ENCODE data around the gene LCN12.
"Not testable (repeated sequence)": the region's sequence is repeated elsewhere in the genome, so short reads cannot be mapped to it uniquely, and the experiment has no call there.

LCN12 gene

DNA sequence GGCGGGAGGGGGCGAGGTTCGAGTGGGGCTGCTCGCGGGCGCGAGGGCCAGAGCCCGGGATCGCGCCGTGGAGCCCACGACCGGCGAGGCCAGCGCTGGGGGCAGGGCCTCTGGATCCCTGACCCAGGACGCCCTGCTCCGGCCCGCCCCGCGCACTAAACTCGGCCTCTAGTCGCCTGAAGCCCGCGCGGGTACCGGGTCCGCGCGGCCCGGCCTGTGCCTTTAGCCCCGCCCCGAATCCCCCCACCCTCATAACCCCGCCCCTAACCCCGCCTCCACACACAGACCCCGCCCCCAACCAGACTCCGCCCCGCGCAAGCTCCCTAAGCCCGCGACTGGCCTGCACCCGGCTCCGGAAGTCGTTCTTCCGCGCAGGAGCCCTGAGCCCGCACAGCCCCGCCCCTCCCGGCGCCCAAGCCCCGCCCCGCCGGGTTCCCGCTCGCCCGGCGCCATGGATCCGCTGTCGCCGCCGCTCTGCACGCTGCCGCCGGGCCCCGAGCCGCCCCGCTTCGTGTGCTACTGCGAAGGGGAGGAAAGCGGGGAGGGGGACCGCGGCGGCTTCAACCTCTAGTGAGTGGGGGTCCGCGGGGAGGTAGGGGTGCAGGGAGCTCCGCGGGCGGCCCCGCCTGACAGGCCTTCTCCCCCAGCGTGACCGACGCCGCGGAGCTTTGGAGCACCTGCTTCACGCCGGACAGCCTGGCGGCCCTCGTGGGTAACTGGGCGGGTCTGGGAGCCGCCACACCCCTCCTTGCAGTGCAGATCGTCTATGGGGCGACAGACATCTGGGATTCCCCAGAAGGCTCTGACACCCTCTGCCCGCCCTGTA lies 40.1 kb downstream of the LCN12 start, which contains the start of gene PAXX:
Gene PAXX, plus strand, starts transcription at position 430 of the 826 bp plus-strand sequence. Its CDS starts 22 bp downstream, at position 452.
- DNase-seq: peak; percentile 99

DNA sequence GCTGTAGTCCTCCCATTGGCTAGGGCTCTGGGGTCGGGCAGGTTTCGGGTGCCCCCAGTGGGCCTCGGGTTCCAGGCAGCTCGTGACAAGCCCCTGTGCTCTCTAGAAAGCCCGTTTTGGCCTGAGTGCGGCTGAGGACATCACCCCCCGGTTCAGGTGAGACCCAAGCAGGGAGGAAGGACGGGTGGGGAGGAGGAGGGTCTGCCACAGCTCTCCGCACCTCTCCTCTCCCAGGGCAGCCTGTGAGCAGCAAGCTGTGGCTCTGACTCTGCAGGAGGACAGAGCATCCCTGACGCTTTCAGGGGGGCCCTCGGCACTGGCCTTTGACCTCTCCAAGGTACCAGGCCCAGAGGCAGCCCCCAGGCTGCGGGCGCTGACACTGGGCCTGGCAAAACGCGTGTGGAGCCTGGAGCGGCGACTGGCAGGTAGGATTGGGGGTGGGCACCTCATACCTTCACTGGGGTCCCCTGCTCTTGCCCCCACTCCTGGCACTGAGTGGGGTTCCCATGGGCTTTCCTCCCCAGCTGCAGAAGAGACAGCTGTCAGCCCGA lies 40.8 kb downstream of the LCN12 start:
- no peak for DNase-seq

DNA sequence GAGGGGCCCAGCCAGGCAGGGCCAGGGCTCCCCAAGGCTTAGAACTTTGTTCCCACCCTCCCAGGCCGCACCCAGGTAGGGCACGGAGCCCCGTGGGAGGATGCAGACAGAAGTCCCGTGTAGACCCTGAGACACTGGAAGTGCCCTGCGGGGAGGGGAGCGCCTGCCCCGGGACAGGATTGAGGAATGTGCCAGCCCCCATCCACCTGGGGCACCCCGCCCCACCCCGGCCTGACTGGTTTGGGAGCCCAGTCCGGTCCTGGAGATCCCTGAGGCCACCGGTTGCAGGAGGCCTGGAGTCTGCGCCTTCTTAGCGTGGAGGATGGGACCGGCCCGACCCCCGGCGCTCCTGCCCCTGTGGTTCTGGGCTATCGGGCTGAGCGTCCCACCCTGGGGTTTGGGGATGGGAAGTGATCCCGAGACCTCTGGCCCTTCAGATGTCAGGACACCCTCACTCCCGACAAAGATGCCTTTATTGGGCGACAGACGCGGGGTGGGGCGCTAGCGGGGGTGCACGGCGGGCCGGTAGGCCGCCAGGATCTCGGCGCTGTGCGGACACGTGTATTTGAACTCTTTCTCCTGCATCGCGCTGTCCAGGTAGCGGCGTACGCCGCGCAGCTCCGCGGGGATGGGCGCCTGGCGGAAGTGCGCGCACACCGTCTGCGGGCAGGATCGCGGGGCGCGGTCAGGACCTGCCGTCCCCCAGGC lies 42.3 kb downstream of the LCN12 start:
- DNase-seq: no peak

DNA sequence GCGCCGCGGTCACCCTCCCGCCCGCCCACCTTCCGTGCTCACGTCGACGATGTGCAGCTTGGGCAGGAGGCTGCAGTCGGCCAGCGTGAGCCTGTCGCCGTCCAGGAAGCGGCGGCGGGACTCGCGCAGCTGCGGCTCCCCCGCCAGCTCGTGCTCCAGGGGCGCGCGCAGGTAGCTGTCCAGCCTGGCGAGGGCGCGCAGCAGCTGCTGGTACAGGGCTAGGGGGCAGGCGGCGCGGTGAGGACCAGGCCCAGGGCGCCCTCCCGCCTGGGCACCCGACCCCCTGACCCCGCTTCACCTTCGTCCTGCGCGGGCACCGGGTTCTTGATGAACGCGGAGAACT lies 42.8 kb downstream of the LCN12 start:
- DNase-seq: no peak

DNA sequence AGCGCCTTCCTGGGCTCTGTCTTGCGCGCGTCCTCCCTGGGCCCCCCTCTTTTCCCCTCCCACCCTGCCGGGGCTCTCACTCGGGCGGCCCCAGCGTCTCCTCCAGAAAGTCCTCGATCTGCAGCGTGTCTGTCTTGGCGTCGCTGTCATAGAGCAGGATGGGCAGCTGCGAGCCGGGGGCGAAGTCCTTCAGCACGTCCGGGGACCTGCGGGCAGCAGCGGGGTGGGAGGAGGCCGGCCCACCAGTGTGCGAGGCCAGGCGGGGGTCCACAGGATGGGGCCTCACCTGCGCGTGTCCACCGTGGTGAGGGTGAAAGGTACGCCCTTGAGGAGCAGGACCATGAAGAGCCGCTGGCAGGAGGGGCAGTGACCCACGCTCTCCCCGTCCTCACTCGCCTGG lies 43.3 kb downstream of the LCN12 start:
- no peak for DNase-seq

DNA sequence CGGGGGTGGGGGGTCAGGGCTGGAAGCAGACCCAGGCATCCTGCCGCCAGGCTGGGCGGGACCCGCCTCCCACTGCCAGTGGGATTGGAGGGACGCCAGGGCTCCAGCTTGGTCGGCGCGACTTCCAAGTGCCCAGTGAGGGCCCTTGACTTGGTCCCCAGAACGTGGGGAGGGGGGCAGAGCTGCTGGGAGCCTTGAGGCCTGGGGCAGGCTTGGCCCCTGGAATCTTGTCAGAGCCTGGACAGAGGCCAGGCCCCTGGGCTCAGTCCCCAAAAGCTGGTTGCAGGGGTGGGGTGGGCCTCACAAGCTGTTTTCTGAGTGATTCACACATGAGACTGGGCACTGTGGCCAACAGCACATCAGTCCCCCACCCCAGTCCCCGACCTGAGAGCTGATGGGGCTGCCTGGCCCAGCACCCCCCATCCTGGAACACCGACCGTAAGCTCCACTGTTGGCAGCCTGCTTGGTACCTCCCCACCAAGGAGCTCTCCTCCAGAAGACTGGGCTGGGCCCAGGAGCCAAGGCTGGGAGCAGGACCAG lies 43.8 kb downstream of the LCN12 start:
- DNase-seq: peak; percentile 80

DNA sequence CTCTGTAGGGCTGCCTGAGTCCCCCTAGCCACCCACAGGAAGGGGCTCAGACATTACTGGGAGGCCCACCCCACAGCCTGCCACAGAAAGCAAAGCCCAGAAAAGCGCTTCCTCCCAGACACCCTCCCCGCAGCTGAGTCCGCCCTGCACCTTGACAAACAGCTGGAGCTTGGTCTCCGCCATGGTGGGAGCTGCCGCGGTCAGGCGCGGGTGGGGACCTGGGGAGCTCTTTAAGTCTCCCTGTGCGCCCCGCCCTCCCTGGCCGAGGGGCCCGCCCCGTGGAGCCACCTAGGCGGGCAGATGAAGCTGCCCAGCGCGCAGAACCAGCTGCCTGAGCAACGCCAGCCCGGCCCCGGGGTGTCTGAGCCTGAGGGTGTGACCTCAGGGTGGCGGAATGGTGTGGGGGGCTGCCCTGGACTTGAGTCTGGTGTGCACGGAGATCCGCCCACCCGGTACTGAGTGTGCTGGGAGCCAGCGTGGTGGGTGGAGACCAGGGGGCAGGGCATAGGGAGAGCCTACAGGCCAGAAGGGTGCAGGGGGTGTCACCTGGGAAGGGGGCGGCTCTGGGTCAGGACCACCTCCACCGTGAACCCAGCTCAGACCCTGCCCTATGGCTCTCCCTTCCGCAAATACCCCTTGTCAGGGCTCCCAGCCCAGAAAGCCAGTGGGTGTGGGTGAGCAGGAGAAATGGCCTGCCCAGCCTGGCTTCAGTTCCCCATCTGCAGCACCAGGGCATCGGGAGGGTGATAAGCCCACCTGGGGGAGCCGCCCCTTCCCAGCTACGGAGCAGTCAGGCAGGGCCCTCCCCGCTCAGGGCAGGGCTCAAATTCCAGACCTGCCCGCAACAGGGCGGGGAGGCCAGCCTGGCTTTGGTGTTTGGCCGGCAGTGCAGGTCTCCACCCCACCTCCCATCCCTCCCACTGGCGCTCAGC lies 44.6 kb downstream of the LCN12 start, which contains the start of gene CLIC3:
Gene CLIC3, minus strand, starts transcription at position 208 of the 932 bp plus-strand sequence. Its CDS starts 25 bp downstream, at position 183.
- peak; percentile 82 for DNase-seq

DNA sequence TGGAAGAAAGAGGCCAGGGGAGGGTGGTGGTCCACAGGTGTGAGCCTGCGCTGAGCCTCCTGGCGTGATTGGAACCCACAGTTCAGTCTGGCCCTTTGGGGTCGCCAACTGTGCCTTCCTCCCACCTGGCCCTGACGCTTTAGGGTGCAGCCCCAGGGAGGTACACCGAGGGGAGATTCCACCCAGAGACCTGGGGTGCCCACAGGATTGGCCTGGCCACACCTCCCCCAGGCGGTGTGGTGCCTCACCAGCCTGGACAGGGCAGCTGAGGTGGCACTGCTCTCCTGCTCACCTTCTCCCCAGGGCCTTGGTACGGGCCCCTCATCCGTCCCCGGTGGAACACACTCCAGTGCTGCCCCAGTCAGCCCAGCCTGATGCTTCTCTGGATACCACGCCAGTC lies 45.3 kb downstream of the LCN12 start:
- DNase-seq: no peak

DNA sequence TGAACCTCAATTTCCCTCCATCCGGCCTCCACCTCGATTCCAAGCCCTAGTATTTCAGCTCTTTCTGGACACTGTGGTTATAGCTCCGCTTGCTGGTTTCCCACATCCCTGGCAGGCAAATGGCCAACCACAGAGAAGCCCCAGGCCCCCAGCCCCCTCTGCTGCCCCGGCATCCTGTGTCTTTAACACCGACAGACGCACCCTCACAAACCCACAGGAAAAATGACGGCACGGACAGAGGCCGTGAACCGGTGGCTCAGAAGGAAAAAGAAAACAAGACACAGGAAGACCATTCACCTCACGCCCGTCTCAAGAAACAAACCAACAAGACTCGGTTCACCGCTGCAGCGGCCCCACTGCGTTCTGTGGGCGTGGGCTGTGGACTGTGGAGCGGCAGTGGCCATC lies 45.8 kb downstream of the LCN12 start:
- no peak for DNase-seq

DNA sequence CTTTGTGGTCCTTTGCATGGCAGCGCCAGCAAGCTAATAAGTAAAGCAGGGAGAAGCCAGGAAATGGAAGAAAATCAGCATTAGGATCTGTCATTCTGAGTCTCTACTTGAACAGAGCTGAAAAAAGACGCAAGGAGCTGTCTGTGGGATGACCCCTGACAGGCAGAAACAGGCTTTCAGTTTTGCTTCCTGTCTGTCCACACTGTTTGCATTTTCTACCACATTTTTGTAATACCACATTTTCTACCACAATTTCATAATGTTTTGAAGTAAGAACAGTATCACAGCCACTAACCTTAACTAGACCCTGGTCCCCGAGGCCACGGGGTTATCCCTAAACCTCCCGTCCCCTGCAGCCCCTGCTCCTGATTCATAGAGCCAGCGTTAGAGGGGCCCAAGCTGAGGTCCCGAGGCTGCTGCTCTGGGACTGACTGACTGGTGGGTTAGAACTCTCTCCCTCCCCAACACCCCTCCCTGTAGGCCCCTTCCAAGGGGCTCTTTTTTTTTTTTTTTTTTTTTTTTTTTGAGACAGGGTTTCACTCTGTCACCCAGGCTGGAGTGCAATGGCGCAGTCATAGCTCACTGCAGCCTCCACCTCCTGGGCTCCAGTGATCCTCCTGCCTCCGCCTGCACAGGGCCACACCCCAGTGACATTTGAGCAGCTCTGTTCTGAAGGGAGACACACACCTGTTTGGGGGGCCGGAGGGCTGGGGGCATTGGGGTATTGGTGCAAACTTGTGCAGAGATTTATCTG lies 48.3 kb downstream of the LCN12 start:
- no peak for DNase-seq

DNA sequence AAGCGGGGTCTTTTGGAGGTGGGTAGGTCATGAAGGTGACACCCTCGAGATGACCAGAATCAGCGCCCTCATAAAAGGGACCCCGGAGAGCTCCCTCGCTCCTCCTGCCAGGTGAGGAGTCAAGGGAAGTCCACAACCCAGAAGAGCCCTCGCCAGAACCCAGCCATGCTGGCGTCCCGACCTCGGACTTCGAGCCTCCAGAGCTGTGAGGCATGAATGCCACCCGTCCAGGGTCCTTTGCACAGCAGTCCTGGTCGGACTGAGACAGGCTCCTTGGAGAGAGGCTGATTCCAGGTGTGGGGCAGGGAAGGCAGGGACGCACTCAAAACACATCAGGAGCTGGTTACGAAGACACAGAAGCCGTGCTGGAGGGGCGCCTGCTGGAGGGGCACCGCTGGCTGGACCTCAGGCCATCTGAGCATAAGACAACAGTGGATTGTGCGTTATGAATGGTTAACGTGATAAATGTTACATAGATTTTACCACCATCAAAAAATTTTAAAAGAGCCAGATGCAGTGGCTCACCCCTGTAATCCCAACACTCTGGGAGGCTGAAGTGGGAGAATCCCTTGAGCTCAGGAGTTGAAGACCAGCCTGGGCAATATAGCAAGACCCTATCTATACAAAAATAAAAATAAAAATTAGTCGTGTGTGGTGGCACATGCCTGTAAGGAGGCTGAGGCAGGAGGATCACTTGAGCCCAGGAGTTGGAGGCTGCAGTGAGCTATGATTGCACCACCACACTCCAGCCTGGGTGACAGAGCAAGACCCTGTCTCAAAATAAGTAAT lies 50.0 kb downstream of the LCN12 start:
- no peak for DNase-seq

DNA sequence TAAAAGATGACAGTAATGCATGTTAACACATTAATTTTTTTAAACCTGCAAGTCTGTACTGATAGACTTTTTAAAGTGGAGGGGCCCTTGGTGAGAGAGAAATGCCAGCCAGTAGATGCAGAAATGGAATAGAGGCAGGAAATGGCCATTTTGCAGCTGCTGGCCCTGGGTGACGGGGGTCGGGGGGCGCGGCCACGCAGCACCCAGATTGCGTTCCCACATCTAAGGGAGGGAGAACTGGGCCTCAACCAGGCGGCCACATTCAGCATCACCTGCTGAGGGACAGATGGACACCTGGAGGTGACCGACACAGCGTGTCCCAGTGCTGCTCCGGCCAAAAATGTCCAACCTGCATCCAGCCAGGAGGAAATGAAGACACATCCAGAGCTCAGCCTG lies 50.6 kb downstream of the LCN12 start:
- DNase-seq: no peak

DNA sequence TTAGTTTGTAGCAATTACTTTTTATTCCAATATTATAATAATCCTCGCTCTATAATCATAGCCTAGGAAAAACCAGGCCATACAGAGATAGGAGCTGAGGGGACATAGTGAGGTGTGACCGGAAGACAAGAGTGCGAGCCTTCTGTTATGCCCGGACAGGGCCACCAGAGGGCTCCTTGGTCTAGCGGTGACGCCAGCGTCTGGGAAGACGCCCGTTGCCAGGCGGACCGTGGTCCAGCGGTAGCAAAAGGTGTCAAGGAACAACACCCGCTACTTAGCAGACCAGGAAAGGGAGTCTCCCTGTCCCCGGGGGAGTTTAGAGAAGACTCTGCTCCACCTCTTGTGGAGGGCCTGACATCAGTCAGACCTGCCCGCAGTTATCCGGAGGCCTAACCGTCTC lies 52.2 kb downstream of the LCN12 start:
- not testable (repeated sequence) for DNase-seq

All from 8988T (cell line).